HCT116 (cell line): ENCODE measurements around the gene PCP4.

ENCODE experiments used
- ELF1 ChIP-seq: IDR thresholded peaks from 2 replicates; pipeline ENCODE4 v1.6.1; 2012; ENCODE audit warnings: low read depth, borderline replicate concordance
- EZH2 ChIP-seq: fragments of 200-600 bp; sonication (generic); IDR thresholded peaks from 2 replicates; pipeline ENCODE4 v1.6.1; 2017; ENCODE audit warnings: antibody characterized with exemption, mixed run types
- POLR2A ChIP-seq: IDR thresholded peaks from 2 replicates; pipeline ENCODE4 v1.7.0; 2011; ENCODE audit warnings: borderline replicate concordance; ENCODE audit not compliant: insufficient read depth, insufficient read length; ENCODE audit errors: extremely low read depth
- POLR2AphosphoS5 ChIP-seq: IDR thresholded peaks from 2 replicates; pipeline ENCODE4 v1.6.1; 2011; ENCODE audit warnings: mild to moderate bottlenecking, low read depth, low read length, moderate library complexity
- YY1 ChIP-seq: IDR thresholded peaks from 2 replicates; pipeline ENCODE4 v1.6.1; 2011; ENCODE audit warnings: low read length, low read depth, moderate library complexity, mild to moderate bottlenecking; ENCODE audit not compliant: insufficient replicate concordance; ENCODE audit errors: extremely low read depth
- ZFX ChIP-seq: fragments of 450-650 bp; IDR thresholded peaks from 2 replicates; pipeline ENCODE4 v1.6.1; 2017
- TF ChIP-seq, protein P1 (sequence below), 3 experiments: fragments of 200-600 bp in 1 of 3; sonication (generic) in 1 of 3; IDR thresholded peaks in 2 of 3; conservative IDR thresholded peaks in 1 of 3; 2 replicates each; pipeline ENCODE4 v1.5.1; 2012 to 2017; ENCODE audit warnings: low read depth in 2 of 3, low read length in 2 of 3, antibody characterized with exemption in 1 of 3, borderline replicate concordance in 1 of 3, control low read depth in 1 of 3, mild to moderate bottlenecking in 1 of 3, mixed read lengths in 1 of 3, mixed run types in 1 of 3, moderate library complexity in 1 of 3; ENCODE audit not compliant: insufficient read depth in 1 of 3
- TF ChIP-seq, protein P2 (sequence below): IDR thresholded peaks from 2 replicates; pipeline ENCODE4 v1.6.1; 2012
- TF ChIP-seq, protein P3 (sequence below): IDR thresholded peaks from 2 replicates; pipeline ENCODE4 v1.6.1; 2012; ENCODE audit warnings: low read depth
- TF ChIP-seq, protein P4 (sequence below): IDR thresholded peaks from 2 replicates; pipeline ENCODE4 v1.6.1; 2012
- TF ChIP-seq, protein P5 (sequence below): IDR thresholded peaks from 2 replicates; pipeline ENCODE4 v1.6.1; 2011; ENCODE audit warnings: mild to moderate bottlenecking, low read length, moderate library complexity; ENCODE audit not compliant: insufficient replicate concordance; ENCODE audit errors: extremely low read depth

DNA sequence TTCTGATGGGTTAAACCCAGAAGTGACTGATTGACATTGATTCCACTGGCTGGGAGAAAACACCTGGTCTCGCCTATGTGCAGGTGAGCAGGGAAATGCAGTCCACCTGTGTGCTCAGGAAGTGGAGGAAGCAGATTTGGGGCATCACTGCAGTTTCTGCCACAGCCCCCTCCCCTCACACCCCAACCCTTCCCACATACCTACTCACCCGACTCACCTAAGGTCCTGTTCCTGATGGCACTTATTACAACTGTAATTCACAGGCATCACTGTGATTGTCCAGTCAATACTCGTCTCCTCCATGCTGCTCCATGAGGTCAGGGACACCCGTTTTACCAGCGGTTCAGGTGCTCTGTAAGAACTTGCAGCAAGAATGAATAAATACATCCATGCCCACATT lies 68.5 kb downstream of the PCP4 start:
- TF ChIP-seq EZH2 = no peak
- no peak for TF ChIP-seq POLR2AphosphoS5
- TF ChIP-seq, protein P1, sequence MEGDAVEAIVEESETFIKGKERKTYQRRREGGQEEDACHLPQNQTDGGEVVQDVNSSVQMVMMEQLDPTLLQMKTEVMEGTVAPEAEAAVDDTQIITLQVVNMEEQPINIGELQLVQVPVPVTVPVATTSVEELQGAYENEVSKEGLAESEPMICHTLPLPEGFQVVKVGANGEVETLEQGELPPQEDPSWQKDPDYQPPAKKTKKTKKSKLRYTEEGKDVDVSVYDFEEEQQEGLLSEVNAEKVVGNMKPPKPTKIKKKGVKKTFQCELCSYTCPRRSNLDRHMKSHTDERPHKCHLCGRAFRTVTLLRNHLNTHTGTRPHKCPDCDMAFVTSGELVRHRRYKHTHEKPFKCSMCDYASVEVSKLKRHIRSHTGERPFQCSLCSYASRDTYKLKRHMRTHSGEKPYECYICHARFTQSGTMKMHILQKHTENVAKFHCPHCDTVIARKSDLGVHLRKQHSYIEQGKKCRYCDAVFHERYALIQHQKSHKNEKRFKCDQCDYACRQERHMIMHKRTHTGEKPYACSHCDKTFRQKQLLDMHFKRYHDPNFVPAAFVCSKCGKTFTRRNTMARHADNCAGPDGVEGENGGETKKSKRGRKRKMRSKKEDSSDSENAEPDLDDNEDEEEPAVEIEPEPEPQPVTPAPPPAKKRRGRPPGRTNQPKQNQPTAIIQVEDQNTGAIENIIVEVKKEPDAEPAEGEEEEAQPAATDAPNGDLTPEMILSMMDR (IDR thresholded peaks at IDR 0.05 in 2 of 3, conservative IDR thresholded peaks at IDR 0.05 in 1 of 3; ENCODE audit: borderline replicate concordance in 1 of 3, insufficient read depth in 1 of 3, low read depth in 2 of 3, low read length in 2 of 3) = no peak
- no peak for TF ChIP-seq POLR2A
- TF ChIP-seq, protein P2, sequence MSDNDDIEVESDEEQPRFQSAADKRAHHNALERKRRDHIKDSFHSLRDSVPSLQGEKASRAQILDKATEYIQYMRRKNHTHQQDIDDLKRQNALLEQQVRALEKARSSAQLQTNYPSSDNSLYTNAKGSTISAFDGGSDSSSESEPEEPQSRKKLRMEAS = no peak
- TF ChIP-seq, protein P3, sequence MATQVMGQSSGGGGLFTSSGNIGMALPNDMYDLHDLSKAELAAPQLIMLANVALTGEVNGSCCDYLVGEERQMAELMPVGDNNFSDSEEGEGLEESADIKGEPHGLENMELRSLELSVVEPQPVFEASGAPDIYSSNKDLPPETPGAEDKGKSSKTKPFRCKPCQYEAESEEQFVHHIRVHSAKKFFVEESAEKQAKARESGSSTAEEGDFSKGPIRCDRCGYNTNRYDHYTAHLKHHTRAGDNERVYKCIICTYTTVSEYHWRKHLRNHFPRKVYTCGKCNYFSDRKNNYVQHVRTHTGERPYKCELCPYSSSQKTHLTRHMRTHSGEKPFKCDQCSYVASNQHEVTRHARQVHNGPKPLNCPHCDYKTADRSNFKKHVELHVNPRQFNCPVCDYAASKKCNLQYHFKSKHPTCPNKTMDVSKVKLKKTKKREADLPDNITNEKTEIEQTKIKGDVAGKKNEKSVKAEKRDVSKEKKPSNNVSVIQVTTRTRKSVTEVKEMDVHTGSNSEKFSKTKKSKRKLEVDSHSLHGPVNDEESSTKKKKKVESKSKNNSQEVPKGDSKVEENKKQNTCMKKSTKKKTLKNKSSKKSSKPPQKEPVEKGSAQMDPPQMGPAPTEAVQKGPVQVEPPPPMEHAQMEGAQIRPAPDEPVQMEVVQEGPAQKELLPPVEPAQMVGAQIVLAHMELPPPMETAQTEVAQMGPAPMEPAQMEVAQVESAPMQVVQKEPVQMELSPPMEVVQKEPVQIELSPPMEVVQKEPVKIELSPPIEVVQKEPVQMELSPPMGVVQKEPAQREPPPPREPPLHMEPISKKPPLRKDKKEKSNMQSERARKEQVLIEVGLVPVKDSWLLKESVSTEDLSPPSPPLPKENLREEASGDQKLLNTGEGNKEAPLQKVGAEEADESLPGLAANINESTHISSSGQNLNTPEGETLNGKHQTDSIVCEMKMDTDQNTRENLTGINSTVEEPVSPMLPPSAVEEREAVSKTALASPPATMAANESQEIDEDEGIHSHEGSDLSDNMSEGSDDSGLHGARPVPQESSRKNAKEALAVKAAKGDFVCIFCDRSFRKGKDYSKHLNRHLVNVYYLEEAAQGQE = no peak
- TF ChIP-seq ZFX = no peak
- no peak for TF ChIP-seq YY1
- TF ChIP-seq, protein P4, sequence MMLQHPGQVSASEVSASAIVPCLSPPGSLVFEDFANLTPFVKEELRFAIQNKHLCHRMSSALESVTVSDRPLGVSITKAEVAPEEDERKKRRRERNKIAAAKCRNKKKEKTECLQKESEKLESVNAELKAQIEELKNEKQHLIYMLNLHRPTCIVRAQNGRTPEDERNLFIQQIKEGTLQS = no peak
- TF ChIP-seq, protein P5, sequence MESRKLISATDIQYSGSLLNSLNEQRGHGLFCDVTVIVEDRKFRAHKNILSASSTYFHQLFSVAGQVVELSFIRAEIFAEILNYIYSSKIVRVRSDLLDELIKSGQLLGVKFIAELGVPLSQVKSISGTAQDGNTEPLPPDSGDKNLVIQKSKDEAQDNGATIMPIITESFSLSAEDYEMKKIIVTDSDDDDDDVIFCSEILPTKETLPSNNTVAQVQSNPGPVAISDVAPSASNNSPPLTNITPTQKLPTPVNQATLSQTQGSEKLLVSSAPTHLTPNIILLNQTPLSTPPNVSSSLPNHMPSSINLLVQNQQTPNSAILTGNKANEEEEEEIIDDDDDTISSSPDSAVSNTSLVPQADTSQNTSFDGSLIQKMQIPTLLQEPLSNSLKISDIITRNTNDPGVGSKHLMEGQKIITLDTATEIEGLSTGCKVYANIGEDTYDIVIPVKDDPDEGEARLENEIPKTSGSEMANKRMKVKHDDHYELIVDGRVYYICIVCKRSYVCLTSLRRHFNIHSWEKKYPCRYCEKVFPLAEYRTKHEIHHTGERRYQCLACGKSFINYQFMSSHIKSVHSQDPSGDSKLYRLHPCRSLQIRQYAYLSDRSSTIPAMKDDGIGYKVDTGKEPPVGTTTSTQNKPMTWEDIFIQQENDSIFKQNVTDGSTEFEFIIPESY = no peak
- no peak for TF ChIP-seq ELF1
